WTC11 (cell line): ENCODE data around the gene PRPF40B.

Source experiments
- CREB1 ChIP-seq: sonication (generic); formaldehyde crosslinking; IDR thresholded peaks from 2 replicates; pipeline ENCODE4 v1.8.0; 2023; ENCODE audit warnings: mild to moderate bottlenecking, missing genetic modification reagents
- ELF4 ChIP-seq: sonication (generic); formaldehyde crosslinking; IDR thresholded peaks from 2 replicates; pipeline ENCODE4 v1.8.1; 2022; ENCODE audit warnings: low read depth, mild to moderate bottlenecking, moderate library complexity, missing genetic modification reagents
- IRF2 ChIP-seq: sonication (generic); formaldehyde crosslinking; IDR thresholded peaks from 2 replicates; pipeline ENCODE4 v1.8.0; 2022; ENCODE audit warnings: low read depth, missing genetic modification reagents, borderline replicate concordance
- NFYB ChIP-seq: sonication (generic); formaldehyde crosslinking; conservative IDR thresholded peaks from 2 replicates; pipeline ENCODE4 v1.8.0; 2022; ENCODE audit warnings: low read depth, missing genetic modification reagents
- NR3C1 ChIP-seq: sonication (generic); formaldehyde crosslinking; conservative IDR thresholded peaks from 2 replicates; pipeline ENCODE4 v1.8.1; 2023; ENCODE audit warnings: low read depth, mild to moderate bottlenecking, missing genetic modification reagents
- TF ChIP-seq, protein P1 (sequence below): fragments of 200-600 bp; IDR thresholded peaks from 2 replicates; pipeline ENCODE4 v1.8.0; 2022; ENCODE audit warnings: antibody characterized with exemption
- TF ChIP-seq, protein P2 (sequence below): sonication (generic); formaldehyde crosslinking; IDR thresholded peaks from 2 replicates; pipeline ENCODE4 v1.8.0; 2022; ENCODE audit warnings: mild to moderate bottlenecking, missing genetic modification reagents
- TF ChIP-seq, protein P3 (sequence below): sonication (generic); formaldehyde crosslinking; IDR thresholded peaks from 2 replicates; pipeline ENCODE4 v1.8.1; 2023; ENCODE audit warnings: mild to moderate bottlenecking, missing genetic modification reagents, moderate library complexity

DNA sequence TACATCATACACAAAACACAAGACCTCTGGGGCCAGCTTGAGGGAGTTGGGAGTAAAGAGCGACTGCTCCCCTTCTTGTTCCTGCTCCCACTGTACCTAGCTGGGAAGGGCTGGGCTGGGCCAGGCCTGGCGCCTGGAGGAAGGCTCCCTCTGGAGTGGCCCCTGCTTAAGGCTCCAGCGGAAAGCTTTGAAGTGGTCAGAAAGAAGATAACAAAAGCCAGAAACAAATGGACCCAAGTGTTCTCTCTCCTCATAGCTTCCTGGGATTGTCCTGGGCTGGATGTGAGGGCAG lies 25.3 kb downstream of the PRPF40B start:
- TF ChIP-seq, protein P1, sequence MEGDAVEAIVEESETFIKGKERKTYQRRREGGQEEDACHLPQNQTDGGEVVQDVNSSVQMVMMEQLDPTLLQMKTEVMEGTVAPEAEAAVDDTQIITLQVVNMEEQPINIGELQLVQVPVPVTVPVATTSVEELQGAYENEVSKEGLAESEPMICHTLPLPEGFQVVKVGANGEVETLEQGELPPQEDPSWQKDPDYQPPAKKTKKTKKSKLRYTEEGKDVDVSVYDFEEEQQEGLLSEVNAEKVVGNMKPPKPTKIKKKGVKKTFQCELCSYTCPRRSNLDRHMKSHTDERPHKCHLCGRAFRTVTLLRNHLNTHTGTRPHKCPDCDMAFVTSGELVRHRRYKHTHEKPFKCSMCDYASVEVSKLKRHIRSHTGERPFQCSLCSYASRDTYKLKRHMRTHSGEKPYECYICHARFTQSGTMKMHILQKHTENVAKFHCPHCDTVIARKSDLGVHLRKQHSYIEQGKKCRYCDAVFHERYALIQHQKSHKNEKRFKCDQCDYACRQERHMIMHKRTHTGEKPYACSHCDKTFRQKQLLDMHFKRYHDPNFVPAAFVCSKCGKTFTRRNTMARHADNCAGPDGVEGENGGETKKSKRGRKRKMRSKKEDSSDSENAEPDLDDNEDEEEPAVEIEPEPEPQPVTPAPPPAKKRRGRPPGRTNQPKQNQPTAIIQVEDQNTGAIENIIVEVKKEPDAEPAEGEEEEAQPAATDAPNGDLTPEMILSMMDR: no peak
- TF ChIP-seq ELF4 (CRISPR knock-in tag) (no peak), CREB1 (CRISPR knock-in tag) (no peak), NR3C1 (CRISPR knock-in tag) (no peak), NFYB (no peak), IRF2 (CRISPR knock-in tag) (no peak)
- TF ChIP-seq, protein P2, sequence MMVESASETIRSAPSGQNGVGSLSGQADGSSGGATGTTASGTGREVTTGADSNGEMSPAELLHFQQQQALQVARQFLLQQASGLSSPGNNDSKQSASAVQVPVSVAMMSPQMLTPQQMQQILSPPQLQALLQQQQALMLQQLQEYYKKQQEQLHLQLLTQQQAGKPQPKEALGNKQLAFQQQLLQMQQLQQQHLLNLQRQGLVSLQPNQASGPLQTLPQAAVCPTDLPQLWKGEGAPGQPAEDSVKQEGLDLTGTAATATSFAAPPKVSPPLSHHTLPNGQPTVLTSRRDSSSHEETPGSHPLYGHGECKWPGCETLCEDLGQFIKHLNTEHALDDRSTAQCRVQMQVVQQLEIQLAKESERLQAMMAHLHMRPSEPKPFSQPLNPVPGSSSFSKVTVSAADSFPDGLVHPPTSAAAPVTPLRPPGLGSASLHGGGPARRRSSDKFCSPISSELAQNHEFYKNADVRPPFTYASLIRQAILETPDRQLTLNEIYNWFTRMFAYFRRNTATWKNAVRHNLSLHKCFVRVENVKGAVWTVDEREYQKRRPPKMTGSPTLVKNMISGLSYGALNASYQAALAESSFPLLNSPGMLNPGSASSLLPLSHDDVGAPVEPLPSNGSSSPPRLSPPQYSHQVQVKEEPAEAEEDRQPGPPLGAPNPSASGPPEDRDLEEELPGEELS (CRISPR knock-in tag): no peak
- TF ChIP-seq, protein P3, sequence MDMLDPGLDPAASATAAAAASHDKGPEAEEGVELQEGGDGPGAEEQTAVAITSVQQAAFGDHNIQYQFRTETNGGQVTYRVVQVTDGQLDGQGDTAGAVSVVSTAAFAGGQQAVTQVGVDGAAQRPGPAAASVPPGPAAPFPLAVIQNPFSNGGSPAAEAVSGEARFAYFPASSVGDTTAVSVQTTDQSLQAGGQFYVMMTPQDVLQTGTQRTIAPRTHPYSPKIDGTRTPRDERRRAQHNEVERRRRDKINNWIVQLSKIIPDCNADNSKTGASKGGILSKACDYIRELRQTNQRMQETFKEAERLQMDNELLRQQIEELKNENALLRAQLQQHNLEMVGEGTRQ: no peak
